Measurements from ENCODE around the gene TTLL10.

Gene TTLL10

GRCh38 chr1:1218524-1219200 lies 45.0 kb downstream of the TTLL10 start:
- DNase-seq (ENCODE audit: low read depth in 4 of 4, low spot score in 1 of 4): no peak

DNA sequence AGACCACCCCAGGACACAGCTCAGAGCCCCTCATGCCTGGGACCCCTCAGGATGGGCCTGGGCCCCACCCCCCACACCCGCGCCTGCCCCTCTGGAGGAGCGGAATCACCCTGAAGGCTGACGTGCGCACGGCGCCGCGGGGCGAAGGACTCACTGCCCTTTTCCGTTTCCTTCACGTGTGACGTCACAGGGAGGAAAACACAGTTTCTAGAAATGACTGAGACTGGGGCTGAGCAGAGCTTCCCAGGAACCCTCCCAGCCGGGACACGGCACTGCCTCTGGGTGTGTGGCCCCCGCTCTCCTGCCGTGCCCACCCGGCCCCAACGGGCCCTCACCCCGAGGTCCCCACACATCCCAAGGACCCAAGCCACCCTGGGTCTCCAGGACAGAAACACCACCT lies 45.7 kb downstream of the TTLL10 start:
- peak in 1 of 4 experiments; percentile 45 for DNase-seq (ENCODE audit: low read depth in 4 of 4, low spot score in 1 of 4)

DNA sequence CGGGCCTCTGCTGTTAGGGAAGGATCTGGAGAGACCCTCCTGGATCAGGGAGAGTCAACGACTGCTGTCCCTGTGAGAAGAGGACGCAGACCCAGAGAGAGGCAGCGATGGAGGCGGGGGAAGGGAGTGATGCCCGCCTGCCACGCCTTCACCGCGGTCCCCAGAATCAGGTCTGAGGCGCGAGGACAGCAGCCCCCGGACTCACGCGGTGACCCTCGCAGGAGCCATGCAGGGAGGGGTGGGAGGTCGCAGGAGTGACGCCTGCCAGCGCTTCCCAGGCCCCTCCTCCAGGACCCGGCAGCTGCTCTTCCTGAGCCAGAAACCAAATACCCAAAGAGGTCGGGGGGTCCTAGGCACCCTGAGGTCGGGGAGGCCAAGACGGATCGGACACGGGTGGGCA lies 46.5 kb downstream of the TTLL10 start:
- DNase-seq (ENCODE audit: low read depth in 4 of 4, low spot score in 1 of 4): no peak

DNA sequence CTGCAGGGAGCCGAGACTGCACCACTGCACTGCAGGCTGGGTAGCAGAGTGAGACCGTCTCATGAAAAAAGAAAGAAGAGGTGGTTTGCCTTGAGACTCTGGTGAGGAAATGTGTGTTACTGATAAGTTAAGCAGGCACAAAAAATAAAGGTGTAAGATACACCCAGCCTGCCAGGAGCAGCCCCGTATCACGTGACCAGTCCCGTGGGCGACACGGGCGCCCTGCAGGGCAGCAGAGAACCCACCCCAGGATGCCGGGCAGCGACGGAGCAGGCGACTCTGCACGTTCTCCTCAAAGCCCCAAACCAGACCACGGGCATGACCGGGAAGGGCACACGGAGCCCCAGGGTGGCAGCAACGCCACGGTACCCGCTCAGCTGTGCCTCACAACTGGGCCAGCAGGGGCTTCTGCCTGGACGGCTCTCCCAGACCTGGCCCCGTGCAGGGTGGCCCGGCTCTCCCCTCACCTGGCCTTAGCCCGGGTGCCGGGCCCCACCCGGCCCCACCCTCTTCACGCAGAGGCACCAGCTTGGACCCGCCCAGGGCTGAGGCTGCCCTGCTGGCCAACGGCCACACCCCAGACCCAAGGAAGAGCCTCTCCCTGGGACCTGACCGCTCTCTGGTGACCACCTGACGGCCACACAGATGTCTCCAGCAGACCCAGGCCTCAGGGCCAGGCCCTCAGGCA lies 48.4 kb downstream of the TTLL10 start:
- DNase-seq (ENCODE audit: low read depth in 4 of 4, low spot score in 1 of 4): no peak

GRCh38 chr1:1222575-1223225 lies 49.0 kb downstream of the TTLL10 start:
- no peak for DNase-seq (ENCODE audit: low read depth in 4 of 4, low spot score in 1 of 4)

DNA sequence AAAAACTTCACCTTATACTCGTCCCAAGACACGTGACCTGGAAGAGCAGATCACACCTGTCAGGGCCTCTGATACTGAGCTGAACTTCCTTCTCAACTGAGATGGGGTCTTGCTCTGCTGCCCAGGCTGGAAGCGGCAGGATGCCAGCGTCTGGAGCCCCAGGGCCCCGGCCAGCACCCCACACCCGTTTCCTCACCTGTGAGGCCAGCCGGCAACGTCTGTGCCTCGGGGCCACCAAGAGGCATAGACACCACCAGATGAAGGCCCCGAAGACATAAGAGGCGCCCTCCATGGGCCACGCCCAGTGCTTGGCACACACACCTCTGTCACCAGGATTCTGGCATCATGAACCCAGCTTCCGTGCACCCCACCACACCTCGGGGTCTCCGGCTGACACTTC lies 49.6 kb downstream of the TTLL10 start:
- DNase-seq (ENCODE audit: low read depth in 4 of 4, low spot score in 1 of 4): no peak

- DNase-seq (ENCODE audit: low read depth in 4 of 4, low spot score in 1 of 4): no peak
Observed at GRCh38 chr1:1223891-1224290, 50.2 kb downstream of the TTLL10 start.

GRCh38 chr1:1225238-1225845 lies 51.7 kb downstream of the TTLL10 start:
- no peak for DNase-seq (ENCODE audit: low read depth in 4 of 4, low spot score in 1 of 4)

GRCh38 chr1:1225913-1226312 lies 52.2 kb downstream of the TTLL10 start:
- no peak for DNase-seq (ENCODE audit: low read depth in 4 of 4, low spot score in 1 of 4)

DNA sequence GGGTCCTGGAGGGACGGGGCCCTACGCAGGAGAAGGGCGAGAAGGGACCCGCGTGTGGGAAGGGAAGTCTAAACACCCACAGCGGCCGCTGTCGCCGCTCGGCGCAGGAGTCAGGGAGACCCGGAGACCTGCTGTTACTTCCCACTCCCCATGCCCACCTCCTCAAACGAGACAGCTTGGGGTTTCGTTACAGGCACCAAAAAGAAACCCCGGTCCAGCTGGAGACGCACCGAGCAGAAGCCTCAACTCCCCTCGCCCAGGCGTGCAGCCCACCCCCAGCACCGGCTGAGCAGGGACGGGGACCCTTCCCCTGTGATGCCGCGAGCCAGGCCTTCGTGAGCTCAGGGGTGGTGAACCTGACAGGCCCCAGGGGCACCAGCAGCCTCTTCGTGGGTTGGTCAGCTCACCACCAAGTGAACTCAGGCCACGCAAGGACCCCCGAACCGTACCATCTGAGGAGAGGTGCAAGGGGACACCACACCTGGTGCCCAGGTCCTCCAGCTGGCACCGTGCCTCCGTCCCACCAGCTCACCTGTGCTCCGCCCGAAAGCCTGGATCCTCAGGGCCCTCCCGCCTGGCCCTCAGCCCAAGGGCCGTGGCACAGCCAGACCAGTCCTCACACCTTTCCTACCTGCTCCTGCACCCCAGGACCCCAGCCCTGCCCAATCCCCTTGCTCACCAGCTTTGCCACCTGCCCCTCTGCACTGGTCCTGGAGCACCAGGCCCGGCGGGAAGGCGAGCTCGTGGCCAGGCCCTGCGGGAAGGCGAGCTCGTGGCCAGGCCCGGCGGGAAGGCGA lies 53.1 kb downstream of the TTLL10 start:
- DNase-seq (ENCODE audit: low read depth in 4 of 4, low spot score in 1 of 4): no peak

DNA sequence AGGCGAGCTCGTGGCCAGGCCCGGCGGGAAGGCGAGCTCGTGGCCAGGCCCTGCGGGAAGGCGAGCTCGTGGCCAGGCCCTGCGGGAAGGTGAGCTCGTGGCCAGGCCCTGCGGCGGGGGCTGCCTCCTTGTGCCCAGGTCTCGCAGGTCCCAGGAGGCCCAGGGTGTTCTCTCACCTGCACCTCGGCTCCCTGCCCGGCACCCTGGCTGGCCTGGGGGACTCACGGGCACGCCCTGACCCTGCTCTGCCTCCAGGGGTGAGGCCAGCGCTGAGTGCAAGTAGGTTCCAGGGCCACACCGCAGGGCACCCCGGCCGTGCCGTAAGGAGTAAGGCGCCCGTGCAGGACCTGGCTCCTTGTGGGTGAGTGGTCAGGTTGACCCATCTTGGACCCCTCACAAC lies 53.7 kb downstream of the TTLL10 start:
- DNase-seq (ENCODE audit: low read depth in 4 of 4, low spot score in 1 of 4): no peak

GRCh38 chr1:1228187-1228586 lies 54.5 kb downstream of the TTLL10 start:
- no peak for DNase-seq (ENCODE audit: low read depth in 4 of 4, low spot score in 1 of 4)

- DNase-seq (ENCODE audit: low read depth in 4 of 4, low spot score in 1 of 4): no peak
Observed at GRCh38 chr1:1228596-1229321, 55.1 kb downstream of the TTLL10 start.

DNA sequence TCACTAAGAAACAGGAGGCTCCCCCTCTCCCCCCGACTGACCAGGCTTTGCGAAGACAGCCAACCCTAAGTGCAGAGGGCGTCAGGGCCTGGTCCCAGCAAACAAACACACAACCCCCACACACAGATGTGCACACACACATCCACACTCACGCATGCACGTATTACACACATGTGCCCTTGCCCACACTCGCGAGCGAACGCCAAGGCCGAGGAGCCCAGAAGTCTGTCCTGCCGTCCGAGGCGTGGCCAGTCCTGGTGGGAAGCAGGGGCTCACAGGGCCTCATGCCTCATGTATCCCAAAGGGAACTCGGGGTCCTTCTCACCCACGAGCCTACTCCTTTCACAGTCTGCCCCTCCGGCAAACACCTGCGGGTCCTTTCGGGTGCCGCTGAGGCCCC lies 56.1 kb downstream of the TTLL10 start:
- DNase-seq (ENCODE audit: low read depth in 4 of 4, low spot score in 1 of 4): no peak

DNA sequence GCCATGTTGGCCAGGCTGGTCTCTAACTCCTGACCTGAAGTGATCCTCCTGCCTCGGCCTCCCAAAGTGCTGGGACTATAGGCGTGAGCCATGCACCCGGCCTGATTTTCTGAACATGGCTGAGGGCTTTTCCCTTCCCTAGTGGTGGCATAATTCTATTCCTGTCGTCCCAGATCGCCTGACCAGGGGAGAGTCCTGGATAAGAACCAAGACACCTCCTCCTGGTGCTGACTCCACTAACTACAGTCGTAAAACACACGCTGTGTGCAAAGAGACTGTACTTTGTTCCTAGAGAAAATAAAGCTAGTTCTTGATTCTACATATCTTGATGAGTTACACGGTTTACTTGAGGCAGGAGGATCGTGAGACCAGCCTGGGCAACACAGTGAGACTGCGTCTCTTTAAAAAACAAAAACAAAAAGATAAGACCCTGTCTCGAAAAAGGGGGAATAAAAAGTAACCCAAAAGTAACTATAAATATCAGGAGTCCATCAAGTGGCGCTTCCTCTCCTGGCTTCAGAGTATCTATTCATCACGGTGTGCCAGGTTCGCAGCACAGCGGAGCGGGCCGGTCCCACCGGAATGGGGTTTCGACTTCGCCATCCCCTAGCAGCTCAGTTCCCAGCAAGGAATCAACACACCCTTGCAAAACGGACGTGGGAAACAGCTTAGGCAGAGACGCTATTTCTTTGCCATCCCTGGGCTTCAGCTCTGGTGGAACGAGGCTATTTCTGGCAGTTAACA lies 57.1 kb downstream of the TTLL10 start:
- DNase-seq (ENCODE audit: low read depth in 4 of 4, low spot score in 1 of 4): no peak

DNA sequence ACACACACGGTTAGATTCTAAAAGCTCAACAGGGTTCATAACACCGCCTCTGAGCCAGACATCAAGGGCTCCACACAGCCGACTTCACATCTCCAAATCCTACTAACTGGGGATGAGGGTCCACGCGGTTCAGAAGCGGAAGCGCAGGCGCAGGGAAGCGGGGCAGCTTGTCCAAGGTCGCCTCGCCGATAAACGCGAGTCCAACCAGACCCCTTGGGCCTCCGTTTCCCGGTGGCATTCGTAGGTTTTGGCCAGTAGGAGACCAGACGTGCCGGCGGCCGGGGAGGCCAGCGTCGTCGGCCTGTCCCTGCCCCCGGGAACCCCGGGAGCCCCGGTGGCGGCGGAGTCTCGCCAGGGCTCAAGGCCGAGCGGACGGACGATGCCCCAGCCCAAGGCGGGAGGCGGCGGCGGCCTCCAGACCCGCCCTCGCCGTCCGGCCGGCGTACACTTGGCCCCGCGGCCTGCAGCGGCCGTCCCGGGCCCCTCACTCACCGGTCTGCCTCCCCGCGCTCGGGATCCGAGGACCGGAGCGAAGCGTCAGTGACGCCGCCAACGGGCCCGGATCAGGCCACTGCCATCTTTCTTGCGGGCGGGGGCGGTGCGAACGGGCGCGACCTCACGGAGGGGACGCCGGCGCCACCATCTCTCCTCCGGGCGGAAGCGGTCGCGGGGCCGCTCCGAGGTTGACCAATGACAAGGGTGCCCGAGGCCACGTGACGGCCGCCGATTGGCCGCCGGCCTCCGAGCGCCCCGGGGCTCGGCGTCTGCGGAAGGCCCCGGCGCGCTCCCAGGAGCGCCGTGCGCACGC lies 57.9 kb downstream of the TTLL10 start, which contains the start of gene SDF4:
Gene SDF4 (minus strand): TSS at position 602 of the 808 bp plus-strand sequence. CDS start 3,229 bp downstream, outside the sequence.
- peak; percentile 86 to 95 (median 93) for DNase-seq (ENCODE audit: low read depth in 4 of 4, low spot score in 1 of 4)

GRCh38 chr1:1232208-1232795 lies 58.6 kb downstream of the TTLL10 start, which contains the start of gene B3GALT6:
Gene B3GALT6 (plus strand): TSS chr1:1232237. CDS start chr1:1232279, 42 bp downstream.
- DNase-seq (ENCODE audit: low read depth in 4 of 4, low spot score in 1 of 4): peak in 1 of 4 experiments; percentile 38
